Gastrocnemius medialis (tissue), 4 donors: Measurements from ENCODE around the gene GOSR1.

Experiments used
- POLR2A ChIP-seq, 2 donors: fragments of 450-650 bp; IDR thresholded peaks; one replicate each; pipeline ENCODE4 v1.6.1; 2017; ENCODE audit warnings: antibody characterized with exemption in 2 of 2, mild to moderate bottlenecking in 2 of 2, moderate library complexity in 2 of 2
- TF ChIP-seq, protein P1 (sequence below), 5 experiments: fragments of 450-650 bp in 3 of 5; fragments of 200-600 bp in 2 of 5; sonication (generic) in 2 of 5; IDR thresholded peaks in 4 of 5; conservative IDR thresholded peaks in 1 of 5; 1 replicate in 4 of 5; 2 replicates in 1 of 5; pipeline ENCODE4 v1.5.1; 2016 to 2019; ENCODE audit warnings: antibody characterized with exemption in 5 of 5, mild to moderate bottlenecking in 3 of 5, moderate library complexity in 3 of 5

DNA sequence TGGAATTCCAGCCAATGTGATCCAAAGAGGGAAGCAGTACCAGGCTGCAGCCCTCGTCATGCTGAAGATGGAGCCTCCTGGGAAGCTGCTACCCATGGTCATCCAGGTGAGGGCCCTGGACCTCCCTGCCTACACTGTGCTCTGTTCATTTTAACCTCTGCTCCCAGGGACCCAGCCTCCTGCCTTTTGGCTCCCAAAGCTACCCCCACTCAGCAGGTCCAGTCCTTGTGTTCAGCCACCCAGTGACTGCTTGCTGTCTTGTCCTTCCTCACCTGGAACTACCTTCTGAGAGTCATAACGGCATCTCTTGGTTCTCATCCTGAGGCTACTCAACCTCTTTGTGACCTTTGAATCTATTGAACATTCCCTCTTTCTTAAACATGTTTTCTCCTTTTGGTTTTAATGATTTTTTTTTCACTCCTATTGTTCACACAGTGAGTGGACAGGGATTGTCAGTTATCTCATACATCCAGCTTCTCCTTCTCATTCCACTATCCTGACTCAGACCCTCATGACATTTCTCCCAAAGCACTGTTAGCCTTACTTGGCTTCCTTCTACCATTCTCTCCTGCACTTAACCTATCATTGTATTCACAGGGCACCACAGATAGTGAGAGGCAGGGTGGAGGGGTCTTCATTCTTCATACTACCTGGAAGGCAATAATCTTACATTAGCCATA is 53.3 kb downstream of the GOSR1 start:
- TF ChIP-seq, protein P1, sequence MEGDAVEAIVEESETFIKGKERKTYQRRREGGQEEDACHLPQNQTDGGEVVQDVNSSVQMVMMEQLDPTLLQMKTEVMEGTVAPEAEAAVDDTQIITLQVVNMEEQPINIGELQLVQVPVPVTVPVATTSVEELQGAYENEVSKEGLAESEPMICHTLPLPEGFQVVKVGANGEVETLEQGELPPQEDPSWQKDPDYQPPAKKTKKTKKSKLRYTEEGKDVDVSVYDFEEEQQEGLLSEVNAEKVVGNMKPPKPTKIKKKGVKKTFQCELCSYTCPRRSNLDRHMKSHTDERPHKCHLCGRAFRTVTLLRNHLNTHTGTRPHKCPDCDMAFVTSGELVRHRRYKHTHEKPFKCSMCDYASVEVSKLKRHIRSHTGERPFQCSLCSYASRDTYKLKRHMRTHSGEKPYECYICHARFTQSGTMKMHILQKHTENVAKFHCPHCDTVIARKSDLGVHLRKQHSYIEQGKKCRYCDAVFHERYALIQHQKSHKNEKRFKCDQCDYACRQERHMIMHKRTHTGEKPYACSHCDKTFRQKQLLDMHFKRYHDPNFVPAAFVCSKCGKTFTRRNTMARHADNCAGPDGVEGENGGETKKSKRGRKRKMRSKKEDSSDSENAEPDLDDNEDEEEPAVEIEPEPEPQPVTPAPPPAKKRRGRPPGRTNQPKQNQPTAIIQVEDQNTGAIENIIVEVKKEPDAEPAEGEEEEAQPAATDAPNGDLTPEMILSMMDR (IDR thresholded peaks at IDR 0.05 in 4 of 5, conservative IDR thresholded peaks at IDR 0.05 in 1 of 5) = no peak
- no peak for TF ChIP-seq POLR2A (IDR thresholded peaks at IDR 0.05)
